Erythroblast (primary cell): ENCODE measurements around the gene MTG2.

Source experiments
- GATA1 ChIP-seq: IDR thresholded peaks from 2 replicates; pipeline ENCODE4 v1.6.1; 2011; ENCODE audit warnings: low read depth, mild to moderate bottlenecking, control low read depth, low read length, moderate library complexity
- POLR2A ChIP-seq: IDR thresholded peaks from 2 replicates; pipeline ENCODE4 v1.6.1; 2011; ENCODE audit warnings: mild to moderate bottlenecking, low read length

GRCh38 chr20:62206388-62206775, 23.6 kb downstream of the MTG2 start:
- TF ChIP-seq POLR2A: no peak
- no peak for TF ChIP-seq GATA1
